HG02623 (cell line): ENCODE data around the gene DMRTC2.
A peak's percentile ranks its signal among the peaks of the same experiment; 100 is the strongest.
"Not testable (repeated sequence)": the region's sequence is repeated elsewhere in the genome, so short reads cannot be mapped to it uniquely, and the experiment has no call there.

Experiments used
- ATAC-seq: cut with Tn5 transposase; IDR thresholded peaks from one replicate; pipeline ENCODE4 v1.9.1; 2021; ENCODE audit warnings: moderate library complexity; ENCODE audit not compliant: unreplicated experiment

Gene DMRTC2

DNA sequence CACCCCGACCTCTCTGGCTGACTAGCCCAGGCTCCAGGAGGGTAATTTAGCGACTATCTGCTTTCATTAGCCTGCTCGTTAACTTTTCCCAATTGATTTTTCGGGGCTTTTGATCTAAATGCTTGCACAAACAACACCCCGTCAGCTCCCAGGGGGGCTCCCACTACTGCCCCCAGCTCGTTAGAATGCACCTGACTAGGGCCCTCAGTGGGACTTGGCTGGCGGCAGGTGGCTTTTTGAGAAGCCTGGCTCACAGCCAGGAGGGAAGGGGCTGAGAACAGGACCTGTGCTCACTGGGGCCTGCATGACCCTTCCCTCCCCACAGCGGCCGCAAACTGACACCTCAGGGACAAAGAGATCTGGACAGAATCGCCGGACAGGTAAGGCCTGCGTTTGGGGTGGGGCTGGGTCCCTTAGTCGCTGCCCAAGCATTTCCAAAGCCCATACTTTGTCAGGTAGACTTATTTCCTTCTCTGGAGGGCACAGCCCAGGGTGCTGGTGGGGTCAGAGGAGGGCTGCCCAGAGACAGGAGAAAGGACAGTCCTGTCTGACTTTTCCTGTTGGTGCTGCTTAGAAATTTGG, 24.6 kb downstream of the DMRTC2 start:
- no peak for ATAC-seq

DNA sequence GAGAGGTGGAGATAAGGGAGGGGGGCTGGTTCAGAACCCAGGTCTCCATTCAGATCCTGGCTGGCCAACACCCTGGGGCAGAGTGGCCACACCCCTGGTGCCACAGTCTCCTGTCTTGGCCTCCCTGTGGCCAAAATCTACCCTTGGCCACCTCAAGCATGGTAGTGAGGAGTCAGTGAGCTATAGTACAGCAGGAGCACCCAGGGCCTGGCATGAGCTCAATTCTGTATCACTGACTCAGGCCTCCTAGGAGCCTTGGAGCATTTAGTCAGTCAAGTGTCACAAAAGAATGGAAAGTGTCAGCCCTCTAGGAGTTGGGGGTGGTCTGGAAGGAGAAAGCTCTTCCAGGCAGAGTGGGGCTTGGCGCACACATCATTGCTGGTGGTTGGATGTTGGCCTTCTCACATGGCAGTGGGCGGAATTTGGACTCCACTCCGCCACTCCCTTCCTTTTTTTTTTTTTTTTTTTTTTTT, 25.6 kb downstream of the DMRTC2 start:
- ATAC-seq, result no peak

DNA sequence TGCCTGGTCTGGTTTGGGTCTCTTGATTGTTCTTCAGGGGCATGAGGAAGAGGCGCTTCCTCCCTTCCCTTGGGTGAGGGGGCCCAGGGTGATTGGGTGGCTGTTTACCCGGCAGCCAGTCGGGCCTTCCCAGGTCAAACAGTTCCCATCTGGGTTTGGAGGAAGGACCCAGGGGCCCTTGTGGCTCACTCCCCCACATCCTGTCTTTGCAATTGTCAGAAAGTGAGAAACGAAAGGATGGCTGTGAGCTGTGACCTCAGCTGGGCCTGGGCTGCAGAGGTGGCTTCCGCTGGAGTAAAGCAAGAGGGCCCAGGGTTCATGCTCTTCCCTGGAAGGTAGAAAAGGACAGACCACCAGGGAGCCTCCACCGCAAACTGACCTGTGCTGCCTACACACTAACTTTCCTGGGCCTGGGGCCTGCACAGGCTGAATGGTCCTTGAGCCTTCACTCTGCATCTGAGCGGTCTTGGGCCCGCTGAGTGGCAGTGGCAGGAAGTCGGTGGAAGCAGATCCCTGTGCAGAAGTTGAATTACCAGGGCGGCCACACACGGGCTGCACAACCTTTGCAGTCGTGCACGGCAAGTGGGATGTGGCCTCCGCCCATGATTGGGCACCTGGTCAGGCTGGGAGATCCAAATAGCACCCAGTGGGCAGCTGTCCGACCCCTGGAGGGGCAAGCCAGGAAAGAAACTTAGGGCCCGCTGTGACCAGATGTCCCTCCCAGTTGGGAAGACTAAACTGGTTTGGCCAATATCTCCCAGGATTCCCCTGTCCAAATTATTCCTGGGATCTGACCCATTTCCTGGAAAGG, 26.9 kb downstream of the DMRTC2 start:
- peak; percentile 38 for ATAC-seq

DNA sequence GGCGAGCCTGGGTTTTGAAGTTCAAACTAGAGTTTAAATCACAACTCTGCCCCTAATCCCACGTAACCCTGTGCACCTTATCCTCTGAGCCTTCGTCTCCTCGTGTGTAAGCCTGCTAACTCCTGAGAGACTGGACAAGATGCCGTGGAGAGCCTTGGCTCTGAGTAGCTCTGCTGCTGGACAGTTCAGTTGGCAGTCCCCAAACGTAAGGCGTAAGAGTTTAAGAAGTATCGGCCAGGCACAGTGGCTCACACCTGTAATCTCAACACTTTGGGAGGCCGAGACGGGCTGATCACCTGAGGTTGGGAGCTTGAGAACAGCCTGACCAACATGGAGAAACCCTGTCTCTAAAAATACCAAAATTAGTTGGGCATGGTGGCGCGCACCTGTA, 27.5 kb downstream of the DMRTC2 start:
- no peak for ATAC-seq

DNA sequence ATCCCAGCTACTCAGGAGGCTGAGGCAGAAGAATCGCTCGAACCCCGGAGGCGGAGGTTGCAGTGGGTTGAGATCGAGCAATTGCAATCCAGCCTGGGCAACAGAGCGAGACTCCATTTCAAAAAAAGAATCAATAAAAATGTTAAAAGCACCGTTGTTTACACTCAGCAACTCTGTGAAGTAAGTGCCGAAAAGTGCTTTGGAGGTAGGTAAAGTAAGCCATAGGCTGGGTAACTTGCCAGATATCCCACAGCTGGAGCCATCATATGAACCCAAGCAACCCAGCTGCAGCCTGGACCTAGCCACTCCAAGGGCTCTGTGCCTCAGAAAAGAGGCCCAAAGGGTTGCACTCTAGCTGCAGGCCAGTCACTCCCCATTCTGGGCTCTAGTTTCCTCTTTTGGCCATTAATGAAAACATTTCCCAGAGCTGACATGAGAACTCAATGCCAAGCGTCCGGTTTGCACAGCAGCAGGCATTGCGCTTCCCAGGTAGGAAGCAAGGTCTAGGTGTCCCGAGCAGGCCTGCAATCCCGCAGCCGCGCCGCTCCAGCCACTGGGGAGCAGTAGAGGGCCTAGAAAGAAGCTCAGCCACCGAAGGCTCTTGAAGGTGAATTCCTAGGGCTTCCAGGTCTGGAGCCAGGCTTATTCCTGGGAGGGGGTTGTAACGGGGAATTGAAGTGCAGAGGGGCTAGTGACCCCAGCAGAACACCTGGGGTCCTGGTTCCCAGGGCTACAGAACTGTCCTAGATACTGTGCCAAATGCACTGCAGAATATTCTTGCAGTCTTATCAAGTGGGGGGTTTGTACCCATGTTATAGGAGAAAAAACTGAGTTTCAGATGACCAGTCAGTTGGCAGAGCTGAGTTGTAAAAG, 28.2 kb downstream of the DMRTC2 start:
- ATAC-seq, result no peak

DNA sequence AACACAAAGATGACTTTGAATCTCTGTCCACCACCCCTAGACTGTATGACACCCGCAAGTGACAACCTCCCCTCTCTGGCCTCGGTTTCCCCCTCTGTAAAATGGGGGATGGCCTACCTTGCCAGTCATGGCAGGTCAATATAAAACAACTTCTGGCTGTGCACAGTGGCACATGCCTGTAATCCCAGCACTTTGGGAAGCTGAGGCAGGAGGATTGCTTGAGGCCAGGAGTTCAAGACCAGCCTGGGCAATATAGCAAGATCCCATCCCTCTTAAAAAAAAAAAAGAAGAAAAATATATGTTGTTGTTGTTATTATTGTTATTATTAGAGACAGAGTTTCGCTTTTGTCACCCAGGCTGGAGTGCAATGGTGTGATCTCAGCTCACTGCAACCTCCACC, 31.1 kb downstream of the DMRTC2 start:
- not testable (repeated sequence) for ATAC-seq

DNA sequence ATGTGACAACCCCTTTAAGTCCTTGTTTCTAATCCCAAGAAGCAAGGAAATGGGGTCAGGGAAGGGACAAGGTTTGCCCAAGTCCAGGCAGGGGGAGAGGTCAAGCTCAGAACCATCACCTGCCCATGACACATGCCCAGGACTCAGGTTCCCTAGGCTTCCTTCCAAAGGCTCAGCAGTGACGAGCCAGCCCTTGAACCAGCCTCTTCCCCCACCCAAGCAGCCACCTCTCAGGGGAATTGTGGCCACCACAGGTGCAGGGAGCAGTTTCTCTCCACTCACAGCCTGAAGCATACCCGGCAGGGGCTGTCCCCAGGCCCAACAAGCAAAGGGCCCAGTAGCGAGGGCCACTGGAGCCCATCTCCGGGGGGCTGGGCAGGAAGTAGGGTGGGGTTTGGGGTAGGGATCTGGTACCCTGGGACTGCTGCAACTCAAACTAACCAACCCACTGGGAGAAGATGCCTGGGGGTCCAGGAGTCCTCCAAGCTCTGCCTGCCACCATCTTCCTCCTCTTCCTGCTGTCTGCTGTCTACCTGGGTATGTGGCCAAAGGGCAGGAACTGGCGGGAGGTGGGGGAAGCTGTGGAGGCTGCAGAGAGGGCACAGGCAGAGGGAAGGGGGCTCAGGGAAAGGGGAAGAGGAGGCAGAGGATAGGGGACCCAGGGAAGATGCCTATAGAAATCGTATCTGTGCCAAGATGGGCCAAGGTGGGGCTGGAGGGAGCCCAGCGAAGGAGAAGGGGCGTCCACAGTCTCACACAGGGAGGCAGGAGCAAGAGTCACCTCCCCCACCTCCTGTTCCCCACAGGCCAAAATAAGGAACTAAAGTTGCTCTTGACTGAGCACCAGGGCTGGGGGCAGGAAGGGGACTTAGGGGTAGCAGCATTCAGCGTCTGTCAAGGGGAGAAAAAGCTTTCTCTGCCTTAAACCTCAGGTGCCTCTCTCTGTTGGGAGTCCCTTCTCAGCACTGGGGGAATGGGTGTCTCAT, 32.3 kb downstream of the DMRTC2 start, which contains the start of gene CD79A:
Gene CD79A, plus strand, starts transcription at position 433 of the 986 bp plus-strand sequence. Its CDS starts 26 bp downstream, at position 459.
- ATAC-seq, result no peak

DNA sequence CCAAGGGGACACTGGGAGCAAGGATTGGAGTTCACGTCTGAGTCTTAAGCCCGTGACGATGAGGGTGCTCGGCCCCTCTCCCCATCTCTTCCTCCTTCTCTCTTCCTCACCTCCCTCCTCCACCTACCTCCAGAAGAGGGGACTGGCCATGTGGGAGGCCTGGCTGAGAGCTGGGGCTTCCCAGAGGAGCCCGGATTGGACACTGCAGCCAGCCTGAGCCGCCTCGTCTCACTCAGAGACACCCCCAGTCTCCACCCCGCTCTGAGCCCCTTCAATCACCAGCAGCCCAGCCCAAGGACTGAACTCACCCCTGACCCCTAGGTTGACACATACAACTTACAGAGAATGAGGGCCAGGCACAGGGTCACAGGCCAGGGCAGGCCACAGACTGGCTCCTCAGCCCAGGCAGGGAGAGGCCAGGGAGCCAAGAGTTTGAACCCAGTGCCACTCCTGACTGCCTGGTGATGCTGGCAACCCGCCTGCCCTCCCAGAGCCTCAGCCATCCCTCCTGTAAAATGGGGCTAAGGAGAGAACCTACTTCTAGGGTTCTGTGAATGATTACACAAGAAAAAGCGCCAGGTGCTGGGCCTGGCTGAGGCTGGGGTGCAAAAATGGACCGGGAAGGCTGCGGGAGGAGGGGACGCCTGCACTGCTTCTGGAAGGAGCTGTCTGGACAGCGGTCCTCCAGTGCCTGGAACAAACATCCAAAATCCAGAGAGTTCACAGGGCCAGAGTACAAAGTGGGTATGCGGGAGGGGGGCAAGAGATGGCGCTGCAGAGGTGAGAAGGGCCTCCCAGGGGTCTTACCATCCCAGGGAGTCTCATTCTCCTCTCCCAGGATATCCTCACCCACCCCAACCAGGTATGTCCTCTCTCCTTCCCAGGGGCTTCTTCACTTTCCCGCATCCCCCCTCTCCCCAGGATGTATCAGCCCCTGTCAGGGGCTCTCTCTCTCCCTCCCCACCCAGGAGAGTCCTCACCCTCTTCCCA, 33.4 kb downstream of the DMRTC2 start:
- no peak for ATAC-seq

DNA sequence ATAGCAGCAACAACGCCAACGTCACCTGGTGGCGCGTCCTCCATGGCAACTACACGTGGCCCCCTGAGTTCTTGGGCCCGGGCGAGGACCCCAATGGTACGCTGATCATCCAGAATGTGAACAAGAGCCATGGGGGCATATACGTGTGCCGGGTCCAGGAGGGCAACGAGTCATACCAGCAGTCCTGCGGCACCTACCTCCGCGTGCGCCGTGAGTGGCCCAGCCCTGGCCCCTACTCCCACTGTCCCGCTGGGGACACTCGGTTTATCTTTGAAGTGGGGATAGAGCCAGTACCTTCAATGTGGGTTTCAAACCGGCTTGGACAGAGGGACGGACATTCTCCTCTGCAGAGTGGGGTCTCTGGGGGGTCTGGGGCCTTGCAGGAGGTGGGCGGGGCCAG, 34.2 kb downstream of the DMRTC2 start:
- no peak for ATAC-seq

DNA sequence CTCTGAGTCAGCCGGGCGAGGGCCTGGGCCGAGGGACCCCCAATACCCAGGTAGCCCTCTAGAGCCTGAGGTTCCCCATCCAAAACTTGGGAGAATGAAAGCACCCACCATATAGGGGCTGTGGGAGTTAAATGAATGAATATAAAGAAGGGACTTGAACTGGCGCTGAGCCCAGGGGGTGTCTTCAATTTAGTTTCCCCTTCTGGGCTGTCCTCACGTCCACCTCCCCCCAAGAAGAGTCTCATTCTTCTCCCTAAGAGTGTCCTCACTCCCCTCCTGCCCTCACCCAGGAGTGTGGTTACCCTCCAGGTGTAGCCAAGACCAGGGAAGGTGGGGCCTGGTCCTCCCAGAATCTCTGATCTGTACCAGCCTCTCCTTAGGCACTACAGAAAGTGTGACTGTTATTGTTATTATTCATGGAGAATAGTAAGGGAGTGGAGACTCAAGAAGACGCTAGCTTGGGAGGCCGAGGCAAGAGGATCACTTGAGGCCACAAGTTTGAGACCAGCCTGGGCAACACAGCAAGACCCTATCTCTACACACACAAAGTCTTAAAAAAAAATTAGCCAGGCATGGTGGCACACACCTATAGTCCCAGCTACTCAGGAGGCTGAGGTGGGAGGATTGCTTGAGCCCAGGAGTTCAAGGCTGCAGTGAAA, 35.0 kb downstream of the DMRTC2 start:
- ATAC-seq, result no peak

DNA sequence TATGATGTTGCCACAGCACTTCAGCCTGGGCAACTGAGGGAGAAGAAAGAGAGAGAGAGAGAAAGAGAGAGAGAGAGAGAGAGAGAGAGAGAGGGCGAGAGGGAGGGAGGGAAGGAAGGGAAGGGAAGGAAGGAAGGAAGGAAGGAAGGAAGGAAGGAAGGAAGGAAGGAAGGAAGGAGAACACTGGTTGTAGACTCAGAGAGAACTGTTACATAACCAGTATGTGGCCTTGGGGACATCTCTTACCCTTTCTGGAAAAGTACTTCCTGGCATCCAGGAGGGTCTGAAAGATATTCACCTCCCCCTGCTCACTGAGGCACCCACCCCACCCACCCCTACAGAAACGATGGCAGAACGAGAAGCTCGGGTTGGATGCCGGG, 35.5 kb downstream of the DMRTC2 start:
- ATAC-seq, result no peak

DNA sequence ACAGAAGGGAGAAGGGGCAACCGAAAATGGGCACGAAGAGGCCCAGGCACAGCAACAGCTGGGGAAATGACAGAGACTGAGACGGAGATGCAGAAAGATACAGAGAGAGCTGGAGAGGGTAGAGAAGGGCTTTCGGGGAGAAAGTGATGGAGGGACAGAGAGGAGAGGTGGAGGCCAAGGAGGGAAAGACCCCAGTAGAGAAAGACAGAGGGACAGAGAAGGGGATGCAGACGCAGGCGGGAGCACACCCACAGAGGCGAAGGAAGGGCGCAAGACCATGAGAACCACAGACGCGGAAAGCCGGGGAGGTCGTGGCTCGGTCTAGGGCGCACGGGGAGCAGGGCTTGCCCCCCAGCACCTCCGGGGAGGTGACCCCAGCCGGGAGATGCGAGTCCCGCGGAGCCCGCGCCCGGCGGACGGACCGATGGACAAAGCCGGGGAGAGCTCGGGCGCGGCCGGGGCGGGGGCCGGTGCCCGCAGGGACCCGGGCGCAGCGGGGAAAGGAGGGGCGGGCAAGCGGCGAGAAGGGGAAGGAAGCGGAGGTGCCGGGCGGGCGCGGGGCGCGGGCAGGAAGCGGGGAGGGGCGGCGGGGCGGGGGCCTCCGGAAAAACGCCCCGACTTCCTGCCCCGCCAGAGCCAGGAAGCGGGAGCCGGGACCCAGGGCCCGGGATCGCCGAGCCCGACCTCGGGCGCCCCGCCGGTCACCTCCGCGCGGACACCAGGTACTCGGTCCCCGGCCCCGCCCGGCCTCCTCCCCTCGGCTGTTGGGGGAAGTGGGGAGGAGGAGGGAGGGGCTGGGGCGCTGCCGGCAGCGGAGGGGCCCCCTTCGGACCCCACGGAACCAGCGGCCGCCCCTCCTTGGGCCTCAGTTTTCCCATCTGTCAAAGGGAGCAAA, 38.0 kb downstream of the DMRTC2 start, which contains the start of gene ARHGEF1:
Gene ARHGEF1, plus strand, starts transcription at position 617 of the 895 bp plus-strand sequence. CDS start 4,899 bp downstream, outside the sequence.
- ATAC-seq, result no peak

DNA sequence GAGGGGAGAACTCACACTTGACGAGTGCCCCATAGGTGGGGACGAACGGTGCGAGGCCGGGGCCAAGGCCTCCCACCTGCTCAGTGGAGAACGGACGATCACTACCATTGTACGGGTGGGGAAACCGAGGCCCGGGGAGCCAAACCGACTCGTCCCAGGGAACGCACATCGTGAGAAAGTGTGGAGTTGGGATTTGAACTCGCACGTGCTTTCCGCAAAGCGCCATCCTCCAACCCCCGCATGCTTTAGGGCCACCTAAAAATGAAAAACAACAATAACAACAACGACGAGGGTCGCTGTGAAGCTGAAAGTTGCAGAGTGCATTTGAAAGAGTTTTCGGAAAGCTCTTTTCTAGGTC, 38.6 kb downstream of the DMRTC2 start:
- ATAC-seq, result no peak

DNA sequence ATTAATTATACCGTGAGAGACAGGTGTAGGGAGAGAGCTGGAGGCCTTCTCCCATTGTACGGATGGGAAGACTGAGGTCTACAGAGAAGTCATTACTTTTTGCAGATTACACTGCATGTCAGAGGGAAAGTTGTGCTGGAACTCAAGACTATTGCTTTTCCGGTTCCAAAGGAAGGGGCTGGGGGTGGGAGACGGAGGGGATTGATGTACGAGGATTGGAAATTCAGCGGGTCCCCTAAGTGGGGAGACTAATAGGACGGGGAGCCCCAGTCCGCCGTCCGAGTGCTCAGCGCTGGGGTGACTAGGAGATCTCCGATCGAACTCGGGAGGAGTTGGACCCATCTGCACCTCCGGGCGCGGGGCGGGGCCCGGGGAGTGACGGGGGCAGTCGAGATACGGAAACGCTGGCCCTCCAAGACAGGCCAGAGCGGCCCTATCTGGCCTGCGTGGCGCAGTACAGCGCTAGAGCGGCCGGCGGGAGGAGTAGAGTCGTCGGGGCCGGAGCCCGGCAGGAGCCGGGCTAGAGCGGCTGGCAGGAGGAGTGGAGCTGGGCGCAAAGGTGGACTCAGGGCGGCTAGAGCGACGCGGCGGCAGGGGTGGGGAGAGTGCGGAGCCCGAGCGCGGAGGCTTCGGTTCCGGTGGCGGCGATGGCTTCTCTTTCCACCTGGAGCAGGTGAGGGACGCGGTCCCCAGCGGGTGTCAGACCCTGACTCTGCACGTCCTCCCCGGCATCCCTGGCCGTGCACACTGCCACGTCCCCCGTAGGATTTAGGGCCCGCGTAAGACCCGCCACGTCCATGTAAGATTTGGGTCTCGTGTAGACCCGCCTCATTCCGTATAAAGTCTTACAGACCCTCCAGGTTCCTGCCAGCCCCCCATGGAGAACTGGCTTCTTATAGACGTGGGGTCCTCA, 39.2 kb downstream of the DMRTC2 start:
- peak; percentile 75 for ATAC-seq

DNA sequence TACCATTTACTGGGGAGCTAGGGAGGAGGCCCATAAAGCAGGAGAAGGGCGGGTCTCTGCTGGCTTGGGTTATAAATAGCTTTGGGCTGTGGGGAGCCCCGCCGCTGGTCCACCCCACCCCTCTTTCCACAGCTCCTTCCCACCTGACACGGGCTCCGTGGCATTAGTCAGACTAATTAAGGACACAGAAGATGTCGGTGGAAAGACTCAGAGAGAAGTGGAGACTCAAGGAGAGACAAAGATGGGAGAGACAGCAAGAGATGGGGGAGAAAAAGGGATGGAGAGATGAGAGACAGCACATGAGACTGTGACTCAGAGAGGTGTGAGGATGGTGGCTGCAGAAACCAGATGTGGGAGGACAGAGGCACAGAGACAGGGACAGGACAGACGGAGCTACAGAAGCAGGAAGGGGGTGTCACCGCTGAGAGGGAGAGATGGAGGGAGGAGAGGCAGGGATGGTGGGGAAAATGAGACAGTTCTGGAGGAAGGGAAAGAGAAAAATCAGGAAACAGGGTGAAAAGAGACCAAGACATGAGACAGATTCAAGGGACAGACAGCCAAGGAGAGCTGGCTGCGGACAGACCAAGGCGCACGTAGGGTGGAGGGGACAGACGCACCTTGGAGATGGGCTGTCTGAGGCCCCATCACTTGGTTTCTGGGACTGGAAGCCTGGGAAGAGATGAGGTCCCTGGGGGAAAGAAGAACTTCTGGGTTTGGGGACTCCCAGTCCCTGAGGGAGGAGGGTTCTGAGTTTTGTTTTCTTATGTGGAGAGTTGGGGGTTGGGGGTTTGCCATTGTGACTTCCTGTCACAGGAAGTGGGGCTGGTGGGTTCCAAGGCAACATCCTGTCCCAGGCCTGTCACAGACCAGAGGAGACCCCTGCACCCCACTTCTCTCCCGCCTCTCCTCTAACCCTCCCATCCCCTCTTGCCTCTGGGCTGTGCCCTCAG, 42.2 kb downstream of the DMRTC2 start:
- no peak for ATAC-seq
